Measurements from ENCODE around the gene TEP1.

The TEP1 gene

GRCh38 chr14:20317720-20318119 is 95.6 kb downstream of the TEP1 start:
- Histone ChIP-seq H3K36me3 (ENCODE audit: control insufficient read depth, insufficient read depth, low read length) (peaks cover 6% of the 10 kb centered on the region), H3K4me3 (replicated peaks; ENCODE audit: low read depth, low read length) (no peak overlapping the region), H3K27me3 (replicated peaks; ENCODE audit: control insufficient read depth, insufficient read depth, low read length) (no peaks in the 10 kb centered on the region)
- DNase-seq (ENCODE audit: extremely low read depth, insufficient read length), result no peak
- TF ChIP-seq CTCF (IDR thresholded peaks at IDR 0.05; ENCODE audit: insufficient read depth, low read length, poor library complexity, severe bottlenecking), result no peak
